ENCODE results near the gene KCNJ12.

GRCh38 chr17:21369395-21369794 lies 6.8 kb upstream of the KCNJ12 start:
- TF ChIP-seq REST (IDR thresholded peaks at IDR 0.05; ENCODE audit: insufficient read depth in 1 of 2, low read depth in 2 of 2, low read length in 2 of 2) = no peak
- no peak for TF ChIP-seq POLR2AphosphoS5 (IDR thresholded peaks at IDR 0.05; ENCODE audit: low read depth, low read length)
- no peak for TF ChIP-seq SIN3A (IDR thresholded peaks at IDR 0.05; ENCODE audit: borderline replicate concordance, insufficient read depth, low read length)

Measured in PFSK-1 (cell line).